ENCODE measurements around the gene PARP12.

PARP12 gene

DNA sequence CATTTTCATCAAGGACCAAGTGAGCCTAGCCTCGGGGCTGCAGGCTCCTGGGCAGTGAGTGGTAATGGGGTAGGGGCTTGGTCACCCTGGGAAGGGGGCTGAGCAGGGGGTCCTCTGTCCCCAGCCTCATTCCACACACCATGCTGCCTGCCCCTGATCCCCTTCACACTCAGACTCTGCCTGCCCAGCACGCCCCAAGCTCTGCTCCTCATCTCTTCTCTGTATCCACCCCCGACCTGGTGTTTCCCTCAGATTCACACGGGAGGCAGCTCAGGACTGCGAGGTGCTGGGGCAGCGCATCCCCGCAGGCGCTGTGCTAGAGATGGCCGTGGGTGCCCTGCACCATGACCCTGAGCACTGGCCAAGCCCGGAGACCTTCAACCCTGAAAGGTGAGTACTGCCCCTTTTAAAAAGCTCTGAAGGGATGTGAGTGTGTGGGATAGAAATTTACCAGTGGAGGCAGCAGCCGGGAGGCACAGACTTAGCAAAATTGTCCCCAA is 47.2 kb downstream of the PARP12 start:
- DNase-seq (ENCODE audit: low read depth, low spot score) = no peak

DNA sequence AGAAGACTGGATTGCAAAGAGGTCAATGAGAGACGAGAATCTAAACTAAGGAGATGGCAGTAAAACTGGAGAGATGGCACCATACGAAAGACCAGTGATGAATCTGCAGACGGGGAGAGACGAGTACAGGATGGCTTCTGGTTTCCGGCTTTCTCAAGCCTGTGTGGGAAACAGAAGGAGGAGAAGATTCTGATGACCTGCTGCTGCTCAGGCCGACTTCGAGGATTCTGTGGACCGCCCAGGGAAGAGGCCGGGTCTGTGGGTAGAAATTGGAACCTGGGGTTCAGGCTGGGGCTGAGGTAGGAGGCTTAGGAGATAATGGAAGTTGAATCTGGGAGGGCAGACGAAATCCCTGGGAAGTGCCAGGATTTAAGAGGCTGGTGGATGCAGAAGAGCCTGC is 48.6 kb downstream of the PARP12 start:
- DNase-seq (ENCODE audit: low read depth, low spot score) = no peak

DNA sequence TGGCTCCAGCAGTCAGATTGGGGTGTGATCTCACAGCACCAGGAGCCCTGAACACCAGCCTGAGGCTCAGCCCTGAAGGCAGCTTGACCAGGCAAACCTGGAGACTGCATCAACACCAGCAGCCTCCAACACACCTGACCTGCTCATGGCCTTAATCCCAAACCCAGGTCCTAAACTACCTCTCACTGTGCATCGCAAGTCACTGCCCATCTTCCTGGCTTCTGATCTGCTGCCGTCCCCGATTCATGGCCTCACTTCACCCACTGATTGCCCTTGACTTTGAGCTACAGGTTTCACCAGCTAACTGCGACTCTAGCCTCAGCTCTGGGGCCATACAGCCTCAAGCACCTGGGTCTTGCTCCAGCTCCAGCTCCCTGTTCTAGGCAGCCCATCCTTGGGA is 49.1 kb downstream of the PARP12 start:
- DNase-seq (ENCODE audit: low read depth, low spot score) = no peak

DNA sequence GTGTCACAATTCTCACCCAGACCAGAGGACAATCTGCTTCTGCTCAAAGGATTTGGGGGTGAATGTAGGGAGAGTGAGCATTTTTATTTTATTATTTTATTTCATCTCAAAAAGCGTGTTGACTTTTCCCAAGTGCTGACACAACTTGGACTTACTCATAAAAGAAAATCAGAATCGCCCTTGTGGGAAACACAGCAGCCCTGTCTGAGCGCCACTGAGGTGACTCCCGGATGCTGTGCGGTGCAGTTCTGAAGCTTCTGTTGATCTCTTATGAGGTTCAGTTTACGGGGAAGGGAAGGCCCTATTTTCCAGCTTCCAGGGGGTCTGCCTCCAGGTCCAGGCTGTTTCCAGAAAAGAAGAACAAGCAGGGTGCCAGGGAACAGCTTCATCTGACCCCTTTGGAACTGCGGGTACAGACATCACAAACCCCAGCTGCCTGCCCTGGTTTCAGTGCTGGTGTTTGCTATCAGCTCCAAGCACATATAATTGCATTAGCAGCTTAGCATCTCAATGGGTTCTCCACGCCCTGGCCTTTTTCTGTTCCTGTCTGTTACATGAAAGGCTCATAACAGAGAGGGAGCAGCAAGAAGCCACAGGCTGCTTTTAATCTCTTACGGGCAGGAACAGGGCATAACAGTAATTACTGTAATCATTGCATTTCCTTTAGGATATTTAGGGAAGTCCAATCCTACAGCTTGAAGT is 52.4 kb downstream of the PARP12 start:
- no peak for DNase-seq (ENCODE audit: low read depth, low spot score)

DNA sequence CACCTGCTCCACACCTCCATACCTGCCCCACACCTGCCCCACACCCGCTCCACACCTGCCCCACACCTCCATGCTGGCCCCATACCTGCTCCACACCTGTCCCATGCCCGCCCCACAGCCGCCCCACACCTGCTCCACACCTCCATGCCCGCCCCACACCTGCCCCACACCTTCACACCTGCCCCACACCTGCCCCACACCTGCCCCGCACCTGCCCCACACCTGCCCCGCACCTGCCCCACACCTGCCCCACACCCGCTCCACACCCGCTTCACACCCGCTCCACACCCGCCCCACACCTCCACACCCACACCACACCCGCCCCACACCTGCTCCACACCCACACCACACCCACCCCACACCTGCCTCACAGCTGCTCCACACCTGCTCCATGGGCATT is 53.0 kb downstream of the PARP12 start:
- no peak for DNase-seq (ENCODE audit: low read depth, low spot score)

DNA sequence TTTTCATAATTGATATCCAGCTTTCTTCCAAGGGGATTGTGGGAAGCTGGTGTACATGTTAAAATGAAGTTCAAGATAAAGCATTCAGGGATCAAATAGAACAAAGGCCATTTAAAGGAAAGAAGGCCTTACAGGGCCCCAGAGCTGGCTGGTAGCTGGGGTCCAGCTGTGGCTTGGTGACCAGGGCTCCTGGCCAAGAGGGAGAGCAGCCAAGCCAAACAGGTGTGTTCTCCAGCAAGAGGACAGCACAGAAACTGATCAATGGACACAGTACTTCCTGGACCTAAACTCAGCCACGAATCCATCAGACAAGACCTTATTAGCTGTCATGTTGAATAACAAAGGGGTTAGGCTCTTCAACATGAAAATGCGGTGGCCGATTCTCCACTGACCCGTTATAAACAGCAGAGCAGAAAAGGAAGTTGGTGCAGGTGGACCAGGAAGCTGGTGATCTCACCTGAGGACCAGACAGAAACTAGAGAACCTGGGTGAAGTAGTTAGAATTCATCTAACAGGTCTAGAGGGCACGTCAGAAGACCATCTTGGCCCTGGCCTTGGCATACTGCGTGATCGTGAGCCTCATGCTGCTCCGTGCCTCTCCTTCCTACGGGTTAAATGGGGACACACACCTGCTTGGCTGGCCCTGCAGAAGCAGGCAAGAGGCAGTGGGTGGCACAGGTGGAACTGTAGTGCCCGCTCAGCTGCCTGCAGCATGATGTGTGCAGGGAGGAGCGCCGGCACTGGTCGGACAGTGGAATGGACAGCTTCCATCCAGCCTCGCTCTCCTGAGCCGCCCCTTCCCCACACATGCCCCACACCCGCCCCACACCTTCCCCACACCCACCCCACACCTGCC is 53.8 kb downstream of the PARP12 start:
- DNase-seq (ENCODE audit: low read depth, low spot score) = no peak

DNA sequence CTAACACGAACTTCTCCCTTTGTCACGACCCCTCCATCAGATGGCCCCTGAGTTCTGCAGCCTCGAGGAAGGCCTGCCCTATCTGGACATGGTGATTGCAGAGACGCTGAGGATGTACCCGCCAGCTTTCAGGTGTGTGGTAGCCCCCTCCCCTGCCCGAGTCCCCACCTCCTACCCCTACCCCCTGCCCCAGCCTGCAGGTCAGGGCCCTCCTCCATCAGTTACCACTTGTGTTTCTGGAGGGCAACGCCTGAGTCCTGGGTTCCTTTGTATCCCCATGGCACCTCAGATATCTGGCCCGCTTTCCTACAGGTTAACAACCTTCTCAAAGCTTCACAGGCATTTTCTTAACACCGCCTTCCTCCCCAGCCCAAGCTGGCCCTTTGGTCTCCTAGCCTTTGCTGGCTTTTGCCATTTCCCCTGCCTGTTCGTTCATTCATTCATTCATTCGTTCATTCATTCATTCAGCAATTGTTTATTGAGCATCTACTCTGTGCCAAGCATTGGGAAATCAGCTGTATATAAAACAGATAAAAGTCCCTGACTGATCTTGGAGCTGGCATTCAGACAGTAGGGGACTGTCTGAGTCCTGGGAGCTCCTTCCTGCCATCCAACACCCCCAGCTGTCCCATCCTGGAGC is 55.6 kb downstream of the PARP12 start:
- no peak for DNase-seq (ENCODE audit: low read depth, low spot score)

DNA sequence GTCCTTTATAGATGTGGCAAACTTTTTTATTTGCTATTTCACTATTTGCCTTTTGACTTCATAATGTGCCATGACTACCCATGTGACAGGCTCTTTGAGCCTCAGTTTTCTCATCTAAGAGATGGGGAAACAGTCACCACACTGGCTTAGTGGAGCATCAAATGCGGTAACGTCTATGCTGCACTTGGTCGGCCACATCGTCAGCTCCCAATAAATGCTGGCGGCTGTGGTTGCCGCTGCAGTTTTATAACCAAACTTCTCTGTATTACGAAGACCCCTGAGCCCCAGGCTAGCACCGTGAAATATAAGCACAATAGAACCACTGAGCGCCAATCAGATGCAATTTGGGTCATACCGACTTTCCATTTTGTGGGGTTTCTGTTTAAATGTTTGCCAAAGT is 56.2 kb downstream of the PARP12 start:
- DNase-seq (ENCODE audit: low read depth, low spot score) = no peak

DNA sequence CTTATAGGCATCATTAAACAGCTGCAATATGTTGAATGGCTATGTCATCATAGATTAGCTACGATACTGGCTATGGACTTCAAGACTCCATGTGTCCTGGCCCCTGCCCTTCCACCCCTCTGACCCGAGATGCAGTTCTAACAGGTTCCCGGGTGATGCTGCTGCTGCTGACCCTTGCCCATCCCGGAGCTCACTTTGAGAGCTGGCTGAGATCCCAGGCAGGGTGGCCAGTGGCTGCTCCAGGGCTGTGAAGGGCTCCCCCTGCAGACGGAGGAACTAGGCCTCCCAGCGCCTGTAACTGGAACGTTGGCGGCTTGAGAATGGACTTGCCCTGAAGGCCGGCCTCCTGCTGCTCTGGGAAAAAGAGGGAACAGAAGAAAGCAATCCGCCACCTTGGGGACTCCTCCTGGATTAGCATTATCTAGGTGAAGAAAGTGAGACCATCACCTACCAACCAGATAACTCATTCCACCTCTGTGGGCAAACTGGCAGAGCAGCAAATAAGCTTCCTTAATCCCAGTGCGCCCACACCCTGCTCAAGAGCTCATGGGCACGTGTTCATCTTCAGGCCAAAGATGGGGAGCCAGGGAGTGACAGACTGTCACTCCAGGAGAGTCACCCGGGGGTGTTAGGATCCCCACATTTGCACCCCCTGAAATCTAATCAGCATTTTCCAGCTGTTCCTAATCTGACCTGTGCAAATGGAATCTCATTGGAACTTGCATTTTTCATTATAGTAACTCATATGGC is 56.8 kb downstream of the PARP12 start:
- no peak for DNase-seq (ENCODE audit: low read depth, low spot score)

DNA sequence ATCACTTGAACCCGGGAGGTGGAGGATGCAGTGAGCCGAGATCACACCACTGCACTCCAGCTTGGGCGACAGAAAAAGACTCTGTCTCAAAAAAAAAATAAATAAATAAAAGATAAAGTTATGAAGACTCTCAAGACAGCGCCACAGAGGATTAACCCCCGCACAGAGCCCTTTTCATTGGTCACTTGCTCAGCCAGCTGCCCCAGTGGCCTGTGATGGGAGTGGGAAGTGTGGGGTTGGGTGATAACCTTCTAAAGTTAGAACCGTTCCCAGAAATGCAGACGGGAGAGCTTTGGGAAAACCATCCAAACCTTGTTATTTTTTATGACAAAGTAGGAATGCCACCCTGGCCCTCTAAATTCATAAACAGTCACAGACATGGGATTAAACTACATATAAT is 57.4 kb downstream of the PARP12 start:
- no peak for DNase-seq (ENCODE audit: low read depth, low spot score)

DNA sequence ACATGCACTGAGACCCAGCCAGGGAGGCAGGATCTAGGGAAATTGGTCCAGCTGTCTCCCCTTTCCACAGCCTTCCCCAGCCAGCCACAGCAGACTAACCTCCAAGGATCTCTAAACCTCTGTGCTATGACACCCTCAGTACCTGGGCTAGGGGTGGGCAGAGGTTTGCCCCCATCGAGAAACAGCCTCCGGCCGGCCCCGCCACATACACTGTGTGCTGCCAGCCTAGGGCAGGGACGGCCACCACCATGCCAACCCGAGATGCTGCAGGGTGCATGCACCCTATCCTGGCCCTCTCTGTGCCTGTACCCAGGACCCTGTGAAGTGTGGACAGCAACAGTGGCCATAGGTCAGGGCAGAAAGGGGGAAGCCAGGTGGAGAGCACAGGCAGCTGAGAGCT is 58.1 kb downstream of the PARP12 start:
- no peak for DNase-seq (ENCODE audit: low read depth, low spot score)

DNA sequence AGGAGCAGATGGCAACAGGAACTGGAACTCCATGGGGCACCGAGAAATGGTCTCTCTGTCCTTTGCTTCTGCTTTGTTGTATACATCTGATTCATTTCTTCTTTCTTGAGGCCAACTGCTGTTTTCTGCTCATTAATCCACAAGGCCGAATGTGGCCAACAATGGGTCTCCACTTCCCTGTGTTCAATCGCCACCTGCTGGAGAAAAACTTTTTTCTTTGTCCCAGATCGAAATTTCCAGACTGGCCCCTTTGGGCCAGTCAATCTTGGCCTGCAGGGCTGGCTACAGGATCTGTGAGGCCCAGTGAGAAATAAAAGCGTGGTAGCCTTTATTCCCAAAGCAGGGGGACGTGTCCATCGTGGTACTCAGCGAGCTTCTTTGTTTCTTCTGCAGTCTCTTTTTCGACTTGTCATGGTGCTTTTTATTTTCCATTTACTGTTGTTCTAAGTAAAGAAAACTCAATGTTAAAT is 58.8 kb downstream of the PARP12 start:
- DNase-seq (ENCODE audit: low read depth, low spot score) = no peak

DNA sequence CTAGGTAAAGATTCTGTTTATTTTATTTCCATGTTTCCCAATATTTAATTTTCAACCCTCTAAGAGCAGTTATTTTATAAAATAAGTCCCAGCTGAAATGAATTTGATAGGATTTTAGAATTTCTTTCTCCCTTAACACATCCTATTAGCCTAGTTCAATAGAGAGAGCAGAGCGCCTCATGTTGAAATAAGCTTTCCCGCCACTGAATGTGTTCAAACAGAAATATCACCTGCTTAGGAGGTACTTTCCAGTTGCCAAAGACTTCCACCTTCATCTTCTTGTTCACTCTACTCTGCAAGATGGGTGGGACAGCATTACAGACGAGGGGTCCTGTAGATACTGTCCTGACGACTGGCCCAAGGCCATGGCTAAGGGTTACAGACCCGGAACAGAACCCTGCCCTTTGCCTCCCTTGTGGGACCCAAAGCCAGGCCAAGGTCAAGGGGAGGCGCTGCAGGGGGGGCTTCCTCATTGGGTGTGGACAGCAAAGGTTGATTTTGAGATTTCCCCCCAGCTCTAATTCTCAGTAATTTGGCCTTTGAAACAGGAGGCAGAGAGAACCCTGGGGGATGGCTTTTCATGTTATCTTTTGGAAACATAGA is 62.0 kb downstream of the PARP12 start:
- DNase-seq (ENCODE audit: low read depth, low spot score) = no peak

DNA sequence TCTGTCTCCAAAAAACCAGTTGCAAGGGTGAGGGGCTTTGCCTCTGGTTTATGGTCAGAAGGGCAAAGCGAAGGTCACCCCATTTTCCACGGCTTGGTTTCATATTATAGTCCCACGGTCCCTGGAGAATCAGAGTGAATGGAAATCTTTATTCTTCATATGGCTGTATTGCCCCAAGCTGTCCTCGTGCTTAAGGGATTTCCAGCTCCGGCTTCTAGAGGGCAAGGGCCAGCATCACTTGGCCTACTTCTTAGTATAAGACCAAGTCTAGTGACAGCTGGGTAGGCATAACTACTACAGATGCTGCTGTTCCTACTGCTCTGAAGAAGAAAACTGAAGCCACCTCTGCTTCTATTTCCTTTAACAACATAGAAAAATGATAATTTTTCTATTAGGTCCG is 63.2 kb downstream of the PARP12 start:
- DNase-seq (ENCODE audit: low read depth, low spot score) = no peak

DNA sequence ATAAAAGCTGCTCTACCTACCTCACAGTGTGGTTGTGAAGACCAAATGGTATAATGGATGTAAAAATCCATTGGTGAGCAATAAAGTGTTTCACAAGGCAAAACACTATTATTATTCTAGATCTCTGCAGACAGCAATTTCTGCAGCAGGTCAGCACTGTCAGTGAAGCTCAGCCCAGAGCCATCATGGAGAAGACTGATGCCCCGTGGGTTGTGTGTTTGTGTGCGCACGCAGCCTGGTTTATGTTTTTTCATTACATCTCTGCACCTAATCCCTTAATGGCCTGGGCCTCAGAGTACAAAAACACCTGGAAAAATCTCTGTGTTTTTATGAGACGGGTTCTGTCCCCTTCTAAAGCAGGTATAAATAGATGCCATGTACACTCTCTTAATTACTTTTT is 64.2 kb downstream of the PARP12 start:
- no peak for DNase-seq (ENCODE audit: low read depth, low spot score)

DNA sequence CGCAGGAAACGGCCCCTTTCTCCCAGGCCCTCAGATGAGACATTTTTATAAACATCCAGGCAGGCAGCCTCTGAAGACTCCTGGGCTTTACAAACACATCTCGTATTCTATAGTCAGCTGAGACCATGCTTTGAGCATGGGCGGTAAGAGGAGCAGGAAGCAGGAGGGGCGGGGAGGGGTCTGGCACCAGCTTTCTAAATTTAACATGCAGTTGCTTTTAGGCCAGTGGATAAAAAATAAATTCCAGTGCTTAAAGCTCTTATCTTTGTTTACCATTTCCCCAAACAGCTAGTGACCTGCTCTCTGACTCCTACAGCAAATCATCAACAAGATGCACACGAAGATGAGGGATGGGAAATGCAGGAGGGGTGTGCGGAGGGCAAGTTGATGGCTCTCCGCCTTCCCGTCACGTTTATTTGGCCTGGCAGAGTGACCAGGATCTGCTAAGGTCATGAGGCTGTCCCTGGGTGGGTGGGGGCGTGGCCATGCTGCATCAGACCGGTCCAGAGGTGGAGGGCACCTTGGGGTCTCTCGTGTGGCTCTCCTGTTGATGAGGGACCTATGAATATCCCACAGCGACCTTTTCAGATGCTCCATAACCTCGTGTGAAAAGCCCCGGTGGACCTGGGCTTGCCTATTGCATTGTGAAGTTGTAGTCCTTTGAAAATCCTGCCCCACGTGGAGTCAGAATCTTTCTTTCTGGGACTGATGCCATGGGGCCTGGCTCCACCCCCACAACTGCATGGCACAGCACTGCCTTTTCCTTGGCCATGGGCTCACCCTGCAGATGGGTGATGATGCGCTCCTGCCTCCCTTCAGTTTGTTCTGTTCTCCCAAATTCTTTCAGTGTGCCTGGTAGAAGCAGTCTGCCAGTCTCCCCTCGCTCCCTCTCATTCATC is 67.5 kb downstream of the PARP12 start:
- peak; percentile 27 for DNase-seq (ENCODE audit: low read depth, low spot score)

DNA sequence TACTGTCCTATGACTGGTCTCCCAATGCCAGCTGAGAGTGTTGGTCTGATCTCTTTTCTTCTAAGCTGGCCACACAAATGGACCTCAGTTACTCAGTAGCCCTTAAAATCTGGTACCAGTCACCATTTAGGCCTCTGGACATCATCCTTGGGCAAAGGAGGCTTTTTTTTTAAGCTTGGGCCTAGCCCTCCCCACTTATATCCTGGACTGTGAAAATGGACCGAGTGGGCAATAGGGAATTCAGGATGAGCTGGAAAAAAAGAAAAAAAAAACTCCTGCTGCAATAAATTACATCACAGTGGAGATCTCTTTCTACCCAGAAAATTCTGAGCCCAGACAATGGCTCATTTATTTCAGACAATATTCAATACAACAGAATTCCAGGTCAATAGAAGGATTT is 68.4 kb downstream of the PARP12 start:
- no peak for DNase-seq (ENCODE audit: low read depth, low spot score)

DNA sequence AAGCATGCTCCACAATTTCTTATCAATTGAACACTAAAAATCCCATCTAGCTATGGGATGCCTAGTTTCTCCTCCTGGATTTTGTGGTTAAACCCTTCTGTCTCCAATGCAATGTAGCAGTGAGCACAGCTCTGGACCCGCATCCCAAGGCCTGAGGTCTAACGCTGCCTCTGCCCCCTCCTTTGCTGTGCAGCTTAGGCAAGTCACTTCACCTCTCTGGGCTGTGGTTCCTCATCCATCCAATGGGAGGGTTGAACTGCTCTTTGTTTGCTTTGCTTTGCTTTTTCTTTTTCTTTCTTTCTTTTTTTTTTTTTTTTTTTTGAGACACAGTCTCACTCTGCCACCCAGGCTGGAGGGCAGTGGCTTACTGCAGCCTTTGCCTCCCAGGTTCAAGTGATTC is 69.2 kb downstream of the PARP12 start:
- DNase-seq (ENCODE audit: low read depth, low spot score) = no peak

DNA sequence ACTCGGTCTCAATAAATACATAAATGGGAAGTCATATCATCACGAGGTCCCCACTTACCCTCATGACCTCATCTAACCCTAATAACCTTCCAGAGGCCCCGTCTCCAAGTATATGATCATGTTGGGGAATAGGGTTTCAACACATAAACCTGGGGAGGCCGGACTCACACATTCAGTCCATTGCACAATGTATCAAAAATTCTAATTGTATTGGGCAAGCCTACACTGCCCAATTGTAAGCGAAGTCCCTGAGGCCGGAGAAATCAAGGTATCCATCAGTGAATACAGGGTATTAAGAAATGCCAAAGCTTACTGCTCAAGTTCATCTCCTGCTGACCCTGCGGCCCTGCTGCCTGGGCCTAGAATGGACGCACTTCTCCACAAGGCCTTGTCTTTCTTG is 69.6 kb downstream of the PARP12 start:
- no peak for DNase-seq (ENCODE audit: low read depth, low spot score)

DNA sequence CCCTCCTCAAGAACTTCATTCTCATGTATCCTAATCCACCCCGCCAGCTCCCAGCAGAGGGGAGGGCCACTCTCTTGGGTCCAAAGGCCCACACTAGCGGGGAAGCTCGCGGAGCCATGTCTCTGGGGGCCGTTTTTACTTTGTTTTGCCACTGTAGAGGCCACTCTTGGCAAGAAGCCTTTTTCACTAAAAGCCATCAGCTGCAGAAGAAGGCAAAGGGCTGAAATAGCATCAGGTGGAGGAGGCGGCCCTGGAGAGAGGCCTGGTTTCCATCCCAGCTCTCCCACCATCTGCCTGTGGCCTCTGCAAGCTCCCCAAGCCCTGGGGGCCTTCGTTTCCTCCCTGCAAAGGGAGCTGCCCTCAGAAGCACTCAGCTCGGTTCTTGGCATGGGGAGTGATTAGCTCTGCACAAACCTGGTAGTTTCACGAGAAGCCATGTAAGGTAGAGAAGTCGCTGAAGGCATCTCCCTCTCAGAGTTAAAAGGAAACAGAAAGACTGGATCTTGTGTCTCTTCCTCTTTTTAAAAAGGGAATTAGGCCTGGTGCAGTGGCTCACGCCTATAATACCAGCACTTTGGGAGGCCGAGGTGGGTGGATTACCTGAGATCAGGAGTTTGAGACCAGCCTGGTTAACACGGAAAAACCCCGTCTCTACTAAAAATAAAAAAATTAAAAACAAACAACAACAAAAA is 70.3 kb downstream of the PARP12 start:
- DNase-seq (ENCODE audit: low read depth, low spot score) = no peak

All from brain pericyte (primary cell).